TTC549 (cell line): ENCODE data around the gene NR1H2.
A peak's percentile ranks its signal among the peaks of the same experiment; 100 is the strongest.
"Not testable (repeated sequence)": the region's sequence is repeated elsewhere in the genome, so short reads cannot be mapped to it uniquely, and the experiment has no call there.

ENCODE experiments used
- FAIRE-seq: peaks from 2 replicates; lab custom pipeline; 2012; peaks lifted over from hg19 to GRCh38; lab: Jason Lieb, UNC

Gene NR1H2

GRCh38 chr19:50376166-50377050 lies at the start of gene NR1H2:
Gene NR1H2 (plus strand): TSS chr19:50376457. CDS start chr19:50377606, 1,149 bp downstream.
- FAIRE-seq: peak; percentile 29

- FAIRE-seq: no peak
Observed at GRCh38 chr19:50327013-50327412, 49.2 kb upstream of the NR1H2 start.

- FAIRE-seq: no peak
Observed at GRCh38 chr19:50327461-50328223, 48.6 kb upstream of the NR1H2 start.

GRCh38 chr19:50328224-50328872 lies 47.9 kb upstream of the NR1H2 start:
- FAIRE-seq: no peak

- no peak for FAIRE-seq
Observed at GRCh38 chr19:50328873-50329145, 47.4 kb upstream of the NR1H2 start.

- peak; percentile 98 for FAIRE-seq
Observed at GRCh38 chr19:50329146-50329925, 46.9 kb upstream of the NR1H2 start, which contains the start of gene KCNC3. Gene KCNC3 (minus strand): TSS chr19:50329377. CDS start chr19:50329082, 295 bp downstream.

GRCh38 chr19:50329926-50330294 lies 46.3 kb upstream of the NR1H2 start:
- not testable (repeated sequence) for FAIRE-seq

GRCh38 chr19:50330365-50331078 lies 45.7 kb upstream of the NR1H2 start:
- FAIRE-seq: no peak

- no peak for FAIRE-seq
Observed at GRCh38 chr19:50331221-50331993, 44.9 kb upstream of the NR1H2 start.

- FAIRE-seq: no peak
Observed at GRCh38 chr19:50331994-50332243, 44.3 kb upstream of the NR1H2 start.

- FAIRE-seq: no peak
Observed at GRCh38 chr19:50332244-50333038, 43.8 kb upstream of the NR1H2 start.

GRCh38 chr19:50333235-50333736 lies 43.0 kb upstream of the NR1H2 start:
- peak; percentile 76 for FAIRE-seq

- FAIRE-seq: no peak
Observed at GRCh38 chr19:50333737-50334617, 42.3 kb upstream of the NR1H2 start.

- no peak for FAIRE-seq
Observed at GRCh38 chr19:50334741-50335421, 41.4 kb upstream of the NR1H2 start.

GRCh38 chr19:50337031-50337430 lies 39.2 kb upstream of the NR1H2 start:
- not testable (repeated sequence) for FAIRE-seq

- no peak for FAIRE-seq
Observed at GRCh38 chr19:50340331-50340730, 35.9 kb upstream of the NR1H2 start.

GRCh38 chr19:50341091-50341564 lies 35.1 kb upstream of the NR1H2 start:
- no peak for FAIRE-seq

GRCh38 chr19:50344661-50345318 lies 31.5 kb upstream of the NR1H2 start:
- no peak for FAIRE-seq
